ENCODE measurements around the gene CDC27. TPM values are rescaled to one million over a fixed set of nuclear protein-coding genes. Genes with fewer than 3 reads are reported as not detected.
A peak's percentile ranks its signal among the peaks of the same experiment; 100 is the strongest.

Gene CDC27
- polyA plus RNA-seq, 1 experiment, result 65.3 TPM

- no peaks in the 10 kb centered on the region for H3K27me3 ChIP-seq (ENCODE audit: control insufficient read depth, insufficient read depth, low read length)
- H3K36me3 ChIP-seq (ENCODE audit: control insufficient read depth, insufficient read depth, low read length), result no peaks in the 10 kb centered on the region
- ChIA-PET CTCF (interaction anchor here (2.0 kb wide), 1 partner anchor 17 kb away, joined by 4 read pairs; no protein-coding TSS in a partner anchor), POLR2A (no interaction called here)
- no peak overlapping the region for H3K4me3 ChIP-seq (ENCODE audit: low read depth, low read length)
- DNase-seq (ENCODE audit: low read depth), result no peak
- TF ChIP-seq CTCF (IDR thresholded peaks at IDR 0.05; ENCODE audit: insufficient read depth, low read depth, low read length), result no peak
Observed at GRCh38 chr17:47102914-47103313, 86.2 kb downstream of the CDC27 start.

- TF ChIP-seq CTCF (IDR thresholded peaks at IDR 0.05; ENCODE audit: insufficient read depth, low read depth, low read length), result no peak
- ChIA-PET POLR2A (no interaction called here), CTCF (no interaction called here)
- DNase-seq (ENCODE audit: low read depth), result peak; percentile 55
- Histone ChIP-seq H3K27me3 (ENCODE audit: control insufficient read depth, insufficient read depth, low read length) (no peaks in the 10 kb centered on the region), H3K4me3 (ENCODE audit: low read depth, low read length) (peak overlapping the region; percentile 94), H3K36me3 (ENCODE audit: control insufficient read depth, insufficient read depth, low read length) (no peaks in the 10 kb centered on the region)
Observed at GRCh38 chr17:47099987-47100711, 88.9 kb downstream of the CDC27 start.

- no peak for DNase-seq (ENCODE audit: low read depth)
- TF ChIP-seq CTCF (IDR thresholded peaks at IDR 0.05; ENCODE audit: insufficient read depth, low read depth, low read length), result no peak
- POLR2A ChIA-PET, result interaction anchor here (0.6 kb wide), 1 partner anchor 16 kb away, joined by 3 read pairs; no protein-coding TSS in a partner anchor
- Histone ChIP-seq H3K36me3 (ENCODE audit: control insufficient read depth, insufficient read depth, low read length) (no peaks in the 10 kb centered on the region), H3K27me3 (ENCODE audit: control insufficient read depth, insufficient read depth, low read length) (no peaks in the 10 kb centered on the region), H3K4me3 (ENCODE audit: low read depth, low read length) (peak overlapping the region; percentile 94)
- CTCF ChIA-PET, result no interaction called here
Observed at GRCh38 chr17:47099451-47099986, 89.6 kb downstream of the CDC27 start.

GRCh38 chr17:47096343-47096742 lies 92.8 kb downstream of the CDC27 start:
- CTCF ChIA-PET, result no interaction called here
- no peak overlapping the region for H3K4me3 ChIP-seq (ENCODE audit: low read depth, low read length)
- no peak for DNase-seq (ENCODE audit: low read depth)
- POLR2A ChIA-PET, result interaction anchor here (0.6 kb wide), 1 partner anchor 332 kb away, joined by 11 read pairs; no protein-coding TSS in a partner anchor
- no peak for TF ChIP-seq CTCF (IDR thresholded peaks at IDR 0.05; ENCODE audit: insufficient read depth, low read depth, low read length)
- no peaks in the 10 kb centered on the region for H3K27me3 ChIP-seq (ENCODE audit: control insufficient read depth, insufficient read depth, low read length)
- H3K36me3 ChIP-seq (ENCODE audit: control insufficient read depth, insufficient read depth, low read length), result no peaks in the 10 kb centered on the region

GRCh38 chr17:47095268-47095667 lies 93.8 kb downstream of the CDC27 start:
- Histone ChIP-seq H3K27me3 (ENCODE audit: control insufficient read depth, insufficient read depth, low read length) (no peaks in the 10 kb centered on the region), H3K36me3 (ENCODE audit: control insufficient read depth, insufficient read depth, low read length) (no peaks in the 10 kb centered on the region), H3K4me3 (ENCODE audit: low read depth, low read length) (no peak overlapping the region)
- no peak for DNase-seq (ENCODE audit: low read depth)
- ChIA-PET CTCF (interaction anchor here (0.6 kb wide), 1 partner anchor 197 kb away, joined by 3 read pairs; no protein-coding TSS in a partner anchor), POLR2A (no interaction called here)
- no peak for TF ChIP-seq CTCF (IDR thresholded peaks at IDR 0.05; ENCODE audit: insufficient read depth, low read depth, low read length)

All from BJ (cell line).